Posterior vena cava (tissue), 2 donors: ENCODE measurements around the gene MPZL3. TPM values are rescaled to one million over a fixed set of nuclear protein-coding genes. Genes with fewer than 3 reads are reported as not detected.

Experiments
- DNase-seq: peaks from one replicate; pipeline ENCODE4 v3.0.0-alpha.2; 2020; ENCODE audit warnings: low spot score
- intact Hi-C, 2 donors: fragments of 100-400 bp; cut with DNase I; formaldehyde crosslinking; loops; one replicate each; pipeline versions ENCODE4 v1.14.1 to v1.14.2; 2022 to 2023
- total RNA-seq, 2 donors: library from RNA; stranded (reverse); fragmentation: NEBNext Ultra II Directional; extraction: Animal tissue kit (Norgen Biotek cat#: 25700); gene quantifications; one replicate each; pipeline ENCODE4 v1.2.1, GENCODE V29; 2021
- donor health status: DM: yes; HTN: yes; CAD: no.
- donor health status: DM: yes; HTN: yes; CAD: no.

MPZL3 gene
- total RNA-seq, 2 donors from 2014 or later = 0.52 to 1.6 TPM

- intact Hi-C loops = no loop called here
- no peak for DNase-seq
Observed at GRCh38 chr11:118238421-118238820, 13.7 kb downstream of the MPZL3 start.

- intact Hi-C loops = no loop called here
Observed at GRCh38 chr11:118236170-118236569, 16.0 kb downstream of the MPZL3 start.

GRCh38 chr11:118234833-118235232 lies 17.3 kb downstream of the MPZL3 start:
- DNase-seq = no peak
- intact Hi-C loops = no loop called here

More at GRCh38 chr11:118236170-118236569, 16.0 kb downstream of the MPZL3 start:
- no peak for DNase-seq

- intact Hi-C loops = no loop called here
Observed at GRCh38 chr11:118233850-118234249, 18.3 kb downstream of the MPZL3 start.

GRCh38 chr11:118233377-118233776 lies 18.8 kb downstream of the MPZL3 start:
- no peak for DNase-seq
- intact Hi-C loops = no loop called here

More at GRCh38 chr11:118233850-118234249, 18.3 kb downstream of the MPZL3 start:
- no peak for DNase-seq

GRCh38 chr11:118232659-118233058 lies 19.5 kb downstream of the MPZL3 start:
- intact Hi-C loops = no loop called here
- no peak for DNase-seq

- no peak for DNase-seq
- intact Hi-C loops = no loop called here
Observed at GRCh38 chr11:118231461-118231860, 20.7 kb downstream of the MPZL3 start.

- no peak for DNase-seq
- intact Hi-C loops = no loop called here
Observed at GRCh38 chr11:118230088-118230487, 22.1 kb downstream of the MPZL3 start.

GRCh38 chr11:118229274-118229847 lies 22.8 kb downstream of the MPZL3 start:
- DNase-seq = no peak
- intact Hi-C loops = no loop called here

- intact Hi-C loops = no loop called here
- no peak for DNase-seq
Observed at GRCh38 chr11:118227865-118228785, 24.0 kb downstream of the MPZL3 start.

- DNase-seq = no peak
- intact Hi-C loops = no loop called here
Observed at GRCh38 chr11:118226781-118227180, 25.4 kb downstream of the MPZL3 start.

GRCh38 chr11:118226296-118226695 lies 25.9 kb downstream of the MPZL3 start:
- intact Hi-C loops = no loop called here
- DNase-seq = no peak

GRCh38 chr11:118224511-118225188 lies 27.5 kb downstream of the MPZL3 start, which contains the start of gene JAML:
Gene JAML (minus strand): TSS chr11:118225011. CDS start chr11:118214866, 10,145 bp downstream.
- intact Hi-C loops = no loop called here

GRCh38 chr11:118223992-118224391 lies 28.2 kb downstream of the MPZL3 start:
- no peak for DNase-seq
- intact Hi-C loops = no loop called here

More at GRCh38 chr11:118224511-118225188, 27.5 kb downstream of the MPZL3 start, which contains the start of gene JAML:
- DNase-seq = no peak

GRCh38 chr11:118223570-118223969 lies 28.6 kb downstream of the MPZL3 start:
- no peak for DNase-seq
- intact Hi-C loops = no loop called here

GRCh38 chr11:118222437-118222836 lies 29.7 kb downstream of the MPZL3 start:
- intact Hi-C loops = no loop called here
- DNase-seq = no peak

- intact Hi-C loops = no loop called here
- no peak for DNase-seq
Observed at GRCh38 chr11:118221419-118221818, 30.7 kb downstream of the MPZL3 start.

- no peak for DNase-seq
- intact Hi-C loops = no loop called here
Observed at GRCh38 chr11:118219732-118220131, 32.4 kb downstream of the MPZL3 start.

- intact Hi-C loops = no loop called here
- no peak for DNase-seq
Observed at GRCh38 chr11:118219244-118219643, 32.9 kb downstream of the MPZL3 start.

GRCh38 chr11:118217575-118217974 lies 34.6 kb downstream of the MPZL3 start:
- intact Hi-C loops = no loop called here
- DNase-seq = no peak
